Aorta (tissue), 5 donors: Measurements from ENCODE around the gene RNF224. TPM values are rescaled to one million over a fixed set of nuclear protein-coding genes. Genes with fewer than 3 reads are reported as not detected.
A peak's percentile ranks its signal among the peaks of the same experiment; 100 is the strongest.

Experiments
- ATAC-seq: fragments of 200-7000 bp; cut with Tn5 transposase; one replicate; pipeline ENCODE4 v1.9.1; 2022; ENCODE audit warnings: moderate library complexity; ENCODE audit not compliant: low FRiP score
- DNase-seq, 2 donors: peaks; one replicate each; pipeline ENCODE4 v3.0.0-alpha.2; 2020
- H3K27ac ChIP-seq, 2 donors: one replicate each; pipeline ENCODE4 v1.5.1; 2013; ENCODE audit warnings: low read length in 2 of 2, mild to moderate bottlenecking in 2 of 2, moderate library complexity in 2 of 2, control low read depth in 1 of 2, inconsistent platforms in 1 of 2, low read depth in 1 of 2
- H3K27me3 ChIP-seq, 2 donors: one replicate each; pipeline ENCODE4 v1.6.1; 2013; ENCODE audit warnings: control low read depth in 1 of 2, low read length in 1 of 2, mild to moderate bottlenecking in 1 of 2, moderate library complexity in 1 of 2; ENCODE audit not compliant: insufficient read depth in 2 of 2, control insufficient read depth in 1 of 2
- H3K36me3 ChIP-seq, 2 donors: one replicate each; pipeline ENCODE4 v1.6.1; 2013; ENCODE audit warnings: control low read depth in 1 of 2, low read length in 1 of 2, mild to moderate bottlenecking in 1 of 2; ENCODE audit not compliant: insufficient read depth in 2 of 2, control insufficient read depth in 1 of 2
- H3K4me1 ChIP-seq, 2 donors: one replicate each; pipeline ENCODE4 v1.6.1; 2013; ENCODE audit warnings: low read length in 2 of 2, control low read depth in 1 of 2, mild to moderate bottlenecking in 1 of 2, moderate library complexity in 1 of 2; ENCODE audit not compliant: insufficient read depth in 2 of 2, control insufficient read depth in 1 of 2
- H3K4me3 ChIP-seq, 2 donors: one replicate each; pipeline ENCODE4 v1.5.1; 2013; ENCODE audit warnings: low read length in 2 of 2, control low read depth in 1 of 2, mild to moderate bottlenecking in 1 of 2
- H3K9me3 ChIP-seq: one replicate; pipeline ENCODE4 v1.6.1; 2013; ENCODE audit warnings: mild to moderate bottlenecking, low read length; ENCODE audit not compliant: control insufficient read depth
- WGBS, 2 donors: extraction: QIAGEN DNeasy Blood & Tissue Kit; methylation state at CpG; one replicate each; pipeline ENCODE4 v1.1.7; 2013; 5-methylcytosine and 5-hydroxymethylcytosine counted together
- intact Hi-C, 2 donors: fragments of 100-400 bp; cut with DNase I; formaldehyde crosslinking; loops; one replicate each; pipeline versions ENCODE4 v1.14.2 to v1.15.0; 2022
- polyA plus RNA-seq, 2 donors: library from polyadenylated mRNA; stranded (reverse); fragments of 200-250 nt; gene quantifications; one replicate each; pipeline ENCODE4 v1.2.3, GENCODE V29; 2013
- total RNA-seq, 2 donors: library from RNA; stranded (reverse); fragmentation: NEBNext Ultra II Directional; extraction: Animal tissue kit (Norgen Biotek cat#: 25700); gene quantifications; one replicate each; pipeline ENCODE4 v1.2.1, GENCODE V29; 2021
- donor health status: healthy with polysubstance abuse.
- donor health status: Bipolar disorder and iron deficiency.
- donor health status: DM: no; HTN: no; CAD: no.
- donor health status: DM: no; HTN: no; CAD: no.
- donor health status: DM: yes; HTN: yes; CAD: no.

Gene RNF224
- total and polyA plus RNA-seq, 4 donors = 0.08 to 0.25 TPM; not detected in 2

DNA sequence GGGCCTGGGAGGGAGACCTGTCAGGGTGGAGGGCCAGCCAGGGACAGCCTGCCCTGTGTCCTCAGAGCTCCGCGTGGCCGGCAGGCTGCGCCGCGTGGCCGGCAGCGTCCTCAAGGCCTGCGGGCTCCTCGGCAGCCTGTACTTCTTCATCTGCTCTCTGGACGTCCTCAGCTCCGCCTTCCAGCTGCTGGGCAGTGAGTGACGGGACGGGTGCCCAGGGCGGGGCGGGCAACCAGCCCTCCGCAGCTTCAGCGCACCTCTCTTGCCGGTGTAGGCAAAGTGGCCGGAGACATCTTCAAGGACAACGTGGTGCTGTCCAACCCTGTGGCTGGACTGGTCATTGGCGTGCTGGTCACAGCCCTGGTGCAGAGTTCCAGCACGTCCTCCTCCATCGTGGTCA is 5.2 kb downstream of the RNF224 start:
- Histone ChIP-seq H3K36me3 (no peaks in the 10 kb centered on the region), H3K4me3 (no peak overlapping the region), H3K9me3 (no peaks in the 10 kb centered on the region), H3K27ac (no peak overlapping the region), H3K4me1 (no peaks in the 10 kb centered on the region), H3K27me3 (no peaks in the 10 kb centered on the region)
- DNase-seq = no peak
- intact Hi-C loops = no loop called here
- no peak for ATAC-seq
- WGBS, 2 donors = 70 to 80% methylated on average over 23 to 24 of the region's 24 CpGs

DNA sequence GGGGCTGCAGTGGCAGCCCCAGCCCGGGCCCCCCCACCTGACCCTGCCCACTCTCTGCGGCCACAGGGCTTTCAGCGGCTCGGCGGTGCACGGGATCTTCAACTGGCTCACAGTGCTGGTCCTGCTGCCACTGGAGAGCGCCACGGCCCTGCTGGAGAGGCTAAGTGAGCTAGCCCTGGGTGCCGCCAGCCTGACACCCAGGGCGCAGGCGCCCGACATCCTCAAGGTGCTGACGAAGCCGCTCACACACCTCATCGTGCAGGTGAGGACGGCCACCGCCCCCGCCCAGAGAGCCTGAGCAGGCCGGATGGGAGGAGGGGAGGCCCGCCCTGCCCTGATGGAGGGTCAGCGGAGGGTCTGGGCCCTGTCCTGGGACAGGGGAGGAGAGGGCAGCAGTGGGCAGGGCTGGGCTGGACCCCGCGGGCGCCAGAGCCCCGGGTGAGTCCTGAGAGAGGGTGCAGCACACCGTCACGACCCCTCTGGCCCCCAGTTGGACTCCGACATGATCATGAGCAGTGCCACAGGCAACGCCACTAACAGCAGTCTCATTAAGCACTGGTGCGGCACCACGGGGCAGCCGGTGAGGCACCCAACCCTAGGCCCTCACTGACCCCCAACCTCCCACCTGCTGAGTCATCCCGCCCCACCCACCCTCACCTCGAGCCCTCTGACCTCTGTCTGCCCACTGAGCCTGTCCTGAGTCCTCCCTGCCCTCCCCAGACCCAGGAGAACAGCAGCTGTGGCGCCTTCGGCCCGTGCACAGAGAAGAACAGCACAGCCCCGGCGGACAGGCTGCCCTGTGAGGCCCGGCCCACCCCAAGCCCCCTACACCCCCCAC is 6.1 kb downstream of the RNF224 start:
- intact Hi-C loops = no loop called here
- H3K27ac ChIP-seq = no peak overlapping the region
- no peaks in the 10 kb centered on the region for H3K9me3 ChIP-seq
- 73 to 78% methylated on average over 34 to 40 of the region's 40 CpGs for WGBS, 2 donors
- no peaks in the 10 kb centered on the region for H3K27me3 ChIP-seq
- no peaks in the 10 kb centered on the region for H3K4me1 ChIP-seq
- ATAC-seq = no peak
- no peaks in the 10 kb centered on the region for H3K36me3 ChIP-seq
- H3K4me3 ChIP-seq = no peak overlapping the region
- no peak for DNase-seq

DNA sequence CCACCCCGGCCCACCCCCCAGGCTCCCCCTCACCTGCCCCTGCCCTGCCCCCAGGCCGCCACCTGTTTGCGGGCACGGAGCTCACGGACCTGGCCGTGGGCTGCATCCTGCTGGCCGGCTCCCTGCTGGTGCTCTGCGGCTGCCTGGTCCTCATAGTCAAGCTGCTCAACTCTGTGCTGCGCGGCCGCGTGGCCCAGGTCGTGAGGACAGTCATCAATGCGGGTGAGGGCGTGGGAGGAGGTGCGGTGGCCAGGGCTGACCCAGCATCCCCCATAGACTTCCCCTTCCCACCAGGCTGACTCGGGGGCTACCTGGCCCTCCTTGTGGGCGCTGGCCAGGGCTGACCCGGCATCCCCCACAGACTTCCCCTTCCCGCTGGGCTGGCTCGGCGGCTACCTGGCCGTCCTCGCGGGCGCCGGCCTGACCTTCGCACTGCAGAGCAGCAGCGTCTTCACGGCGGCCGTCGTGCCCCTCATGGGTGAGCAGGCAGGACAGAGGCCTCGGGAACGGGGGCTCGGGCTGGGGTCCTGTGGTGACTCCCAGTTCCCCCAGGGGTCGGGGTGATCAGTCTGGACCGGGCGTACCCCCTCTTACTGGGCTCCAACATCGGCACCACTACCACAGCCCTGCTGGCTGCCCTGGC is 6.9 kb downstream of the RNF224 start:
- no peaks in the 10 kb centered on the region for H3K27me3 ChIP-seq
- intact Hi-C loops = no loop called here

DNA sequence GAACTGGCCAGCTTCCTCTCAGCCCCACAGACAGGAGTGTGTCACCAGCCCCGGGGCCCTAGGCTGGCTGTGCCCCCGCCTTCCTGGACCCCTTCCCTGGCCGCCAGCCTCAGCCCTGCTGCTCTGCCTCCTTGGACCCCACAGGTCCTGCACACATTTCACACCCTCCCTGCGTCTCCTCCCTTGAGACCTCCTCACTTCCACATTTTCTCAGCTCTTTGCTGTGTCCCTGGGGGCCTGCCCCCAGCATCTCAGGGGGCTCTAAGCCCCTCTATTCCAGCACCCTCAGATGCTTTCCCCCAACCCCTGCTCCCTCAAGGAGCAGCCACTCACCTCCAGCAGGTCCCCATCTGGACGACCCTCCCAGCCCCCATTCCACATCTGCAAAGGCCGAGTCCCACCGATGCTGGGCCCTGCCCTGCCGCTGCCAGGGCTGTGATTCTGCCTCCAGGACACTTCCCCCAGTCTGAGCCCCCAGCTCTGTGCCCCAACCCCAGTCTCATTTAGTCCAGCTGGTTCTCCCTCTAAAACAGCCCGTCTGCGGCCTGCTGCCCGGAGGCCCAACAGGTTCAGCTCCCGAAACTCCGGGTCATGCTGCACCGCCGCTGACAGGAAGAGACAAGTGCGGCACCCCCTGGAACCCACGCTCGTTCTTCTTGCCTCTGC is 7.6 kb downstream of the RNF224 start:
- WGBS, 2 donors = 65 to 80% methylated on average over 17 to 18 of the region's 18 CpGs
- H3K27ac ChIP-seq = no peak overlapping the region
- H3K27me3 ChIP-seq = no peaks in the 10 kb centered on the region
- no peak for ATAC-seq
- intact Hi-C loops = no loop called here
- H3K9me3 ChIP-seq = no peaks in the 10 kb centered on the region
- H3K4me1 ChIP-seq = no peaks in the 10 kb centered on the region
- DNase-seq = no peak
- no peak overlapping the region for H3K4me3 ChIP-seq
- H3K36me3 ChIP-seq = no peaks in the 10 kb centered on the region

More for the DNA sequence above, 6.9 kb downstream of the RNF224 start:
- Histone ChIP-seq H3K27ac (no peak overlapping the region), H3K4me1 (no peaks in the 10 kb centered on the region), H3K9me3 (no peaks in the 10 kb centered on the region), H3K4me3 (no peak overlapping the region), H3K36me3 (no peaks in the 10 kb centered on the region)
- DNase-seq (no peak), ATAC-seq (no peak)
- WGBS, 2 donors = 61 to 70% methylated on average over 40 of the region's 40 CpGs

DNA sequence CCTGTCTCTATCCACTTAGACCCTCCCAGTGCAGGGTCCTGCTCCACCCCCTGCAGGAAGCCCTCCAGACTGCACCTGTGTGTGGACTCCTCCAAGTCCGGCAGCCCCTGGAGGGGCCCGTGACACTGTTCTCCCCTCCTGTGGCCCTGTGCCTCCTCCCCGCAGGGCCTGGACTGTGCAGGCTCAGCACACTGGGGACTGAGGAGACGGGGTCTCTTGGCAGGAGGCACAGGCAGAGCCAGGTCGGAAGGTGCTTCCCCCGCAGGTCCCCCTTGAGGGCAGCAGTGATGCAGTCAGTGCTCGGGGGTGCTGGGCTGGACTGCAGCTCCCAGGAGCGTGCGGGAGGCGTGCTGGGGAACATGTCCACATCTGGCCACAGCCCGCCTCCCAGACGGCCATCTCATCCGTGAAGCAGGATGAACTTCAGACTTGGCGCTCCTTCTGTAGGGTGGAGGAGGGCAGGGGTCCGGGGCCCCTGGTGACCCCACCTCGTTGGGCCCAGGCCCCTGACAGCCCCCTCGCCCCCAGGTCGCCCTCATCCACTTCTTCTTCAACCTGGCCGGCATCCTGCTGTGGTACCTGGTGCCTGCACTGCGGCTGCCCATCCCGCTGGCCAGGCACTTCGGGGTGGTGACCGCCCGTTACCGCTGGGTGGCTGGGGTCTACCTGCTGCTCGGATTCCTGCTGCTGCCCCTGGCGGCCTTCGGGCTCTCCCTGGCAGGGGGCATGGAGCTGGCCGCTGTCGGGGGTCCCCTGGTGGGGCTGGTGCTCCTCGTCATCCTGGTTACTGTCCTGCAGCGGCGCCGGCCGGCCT is 8.3 kb downstream of the RNF224 start:
- no peaks in the 10 kb centered on the region for H3K4me1 ChIP-seq
- no peak for ATAC-seq
- no peaks in the 10 kb centered on the region for H3K36me3 ChIP-seq
- no peak overlapping the region for H3K4me3 ChIP-seq
- no peaks in the 10 kb centered on the region for H3K27me3 ChIP-seq
- no peak overlapping the region for H3K27ac ChIP-seq
- intact Hi-C loops = no loop called here
- DNase-seq = no peak
- WGBS, 2 donors = 70 to 78% methylated on average over 34 to 35 of the region's 35 CpGs
- no peaks in the 10 kb centered on the region for H3K9me3 ChIP-seq

DNA sequence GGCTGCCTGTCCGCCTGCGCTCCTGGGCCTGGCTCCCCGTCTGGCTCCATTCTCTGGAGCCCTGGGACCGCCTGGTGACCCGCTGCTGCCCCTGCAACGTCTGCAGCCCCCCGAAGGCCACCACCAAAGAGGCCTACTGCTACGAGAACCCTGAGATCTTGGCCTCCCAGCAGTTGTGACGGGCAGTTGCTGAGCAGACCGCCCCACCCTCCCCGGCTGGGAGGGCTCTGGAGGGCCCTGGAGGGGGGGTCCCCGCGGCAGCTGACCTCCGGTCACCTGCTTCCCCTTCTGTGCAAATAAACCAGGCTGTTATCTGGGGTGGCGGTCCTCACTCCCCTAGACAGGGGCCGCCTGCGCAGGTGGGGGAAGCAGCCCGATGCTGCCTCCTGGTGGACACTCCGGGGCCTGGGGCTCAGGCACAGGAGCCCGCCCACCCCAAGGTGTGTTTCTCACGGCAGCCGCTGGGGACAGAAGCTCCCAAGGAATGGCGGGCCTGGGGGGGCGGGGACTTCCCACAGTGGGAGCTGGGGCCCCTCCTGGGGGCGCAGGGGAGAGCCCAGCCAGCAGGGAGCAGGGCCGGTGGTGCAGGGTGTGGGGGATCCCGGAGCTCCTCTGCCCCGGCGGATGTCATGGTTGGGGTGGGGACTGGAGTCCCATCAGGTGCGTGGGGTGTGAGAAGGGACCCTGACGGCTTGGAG is 9.1 kb downstream of the RNF224 start:
- DNase-seq (peak; percentile 86 to 95), ATAC-seq (peak; percentile 60)
- H3K4me3 ChIP-seq = no peak overlapping the region
- WGBS, 2 donors = 15 to 16% methylated on average over 31 of the region's 31 CpGs
- H3K9me3 ChIP-seq = no peaks in the 10 kb centered on the region
- H3K4me1 ChIP-seq = no peaks in the 10 kb centered on the region
- intact Hi-C loops = no loop called here
- no peaks in the 10 kb centered on the region for H3K36me3 ChIP-seq
- H3K27ac ChIP-seq = no peak overlapping the region
- H3K27me3 ChIP-seq = peaks cover 0 to 2% of the 10 kb centered on the region in 2 donors

DNA sequence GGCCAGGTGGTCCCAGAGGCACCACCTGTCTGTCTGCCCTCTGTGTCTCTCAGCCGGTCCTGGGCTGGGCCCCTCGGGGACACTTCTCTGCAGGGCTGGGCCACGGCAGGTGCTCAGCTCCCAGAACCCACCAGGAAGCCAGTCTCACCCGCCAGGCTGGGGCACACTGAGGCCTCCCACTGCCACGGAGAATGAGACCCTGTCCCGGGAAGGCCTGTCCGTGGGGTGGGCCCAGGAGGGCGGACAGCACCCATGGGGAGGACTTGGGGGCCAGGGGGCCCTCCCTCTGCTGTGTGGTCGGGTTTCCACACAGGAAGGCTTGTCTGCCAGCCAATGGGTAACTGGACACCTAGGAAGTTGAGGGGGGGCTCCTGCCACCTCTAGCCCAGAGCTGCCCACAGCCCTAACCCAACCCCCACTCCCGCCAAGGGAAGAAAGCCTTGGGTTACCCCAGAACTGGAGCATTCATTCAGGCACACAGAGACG is 9.7 kb downstream of the RNF224 start:
- Histone ChIP-seq H3K36me3 (no peaks in the 10 kb centered on the region), H3K27me3 (peaks cover 0 to 2% of the 10 kb centered on the region in 2 donors), H3K4me3 (no peak overlapping the region), H3K9me3 (no peaks in the 10 kb centered on the region), H3K4me1 (no peaks in the 10 kb centered on the region), H3K27ac (no peak overlapping the region)
- DNase-seq (no peak), ATAC-seq (no peak)
- 50 to 63% methylated on average over 9 to 11 of the region's 11 CpGs for WGBS, 2 donors
- intact Hi-C loops = no loop called here
